SK-N-SH treated with all-trans-retinoic acid at 6 μM for 48 hours (cell line): Measurements from ENCODE around the gene KRTAP17-1.

Source experiments
- ATAC-seq: fragments of 200-7000 bp; cut with Tn5 transposase; 3 replicates; pipeline ENCODE4 v1.9.1; 2020; ENCODE audit warnings: mild to moderate bottlenecking, moderate library complexity
- ARNTL ChIP-seq: fragments of 450-650 bp; formaldehyde crosslinking; IDR thresholded peaks from 2 replicates; pipeline ENCODE4 v1.5.0; 2020; ENCODE audit warnings: low read depth, mild to moderate bottlenecking, moderate library complexity, borderline replicate concordance
- CSDC2 ChIP-seq: fragments of 250-450 bp; sonication (Bioruptor Pico); IDR thresholded peaks from 2 replicates; pipeline ENCODE4 v1.5.0; 2020; ENCODE audit warnings: mild to moderate bottlenecking, moderate library complexity
- CSRNP3 ChIP-seq: fragments of 250-450 bp; sonication (Bioruptor Pico); IDR thresholded peaks from 2 replicates; pipeline ENCODE4 v1.5.1; 2021; ENCODE audit warnings: mild to moderate bottlenecking, moderate library complexity
- GLIS3 ChIP-seq: fragments of 250-450 bp; sonication (Bioruptor Pico); IDR thresholded peaks from 2 replicates; pipeline ENCODE4 v1.5.0; 2020; ENCODE audit warnings: mild to moderate bottlenecking, moderate library complexity
- ISL1 ChIP-seq: fragments of 250-450 bp; sonication (Bioruptor Pico); IDR thresholded peaks from 2 replicates; pipeline ENCODE4 v2.1.2; 2022; ENCODE audit warnings: mild to moderate bottlenecking, moderate library complexity
- OSR1 ChIP-seq: fragments of 250-450 bp; sonication (Bioruptor Pico); IDR thresholded peaks from 2 replicates; pipeline ENCODE4 v1.8.0; 2022; ENCODE audit warnings: moderate library complexity, mild to moderate bottlenecking, inconsistent platforms
- PATZ1 ChIP-seq: fragments of 250-450 bp; sonication (Bioruptor Pico); IDR thresholded peaks from 2 replicates; pipeline ENCODE4 v1.8.0; 2020; ENCODE audit warnings: mild to moderate bottlenecking, moderate library complexity, borderline replicate concordance
- POU6F1 ChIP-seq: fragments of 250-450 bp; sonication (Bioruptor Pico); IDR thresholded peaks from 2 replicates; pipeline ENCODE4 v1.8.0; 2021; ENCODE audit warnings: low read depth, mild to moderate bottlenecking, moderate library complexity, borderline replicate concordance
- PPARA ChIP-seq: fragments of 250-450 bp; sonication (Bioruptor Pico); IDR thresholded peaks from 2 replicates; pipeline ENCODE4 v1.5.0; 2020; ENCODE audit warnings: mild to moderate bottlenecking, borderline replicate concordance
- RARB ChIP-seq: fragments of 250-450 bp; sonication (Bioruptor Pico); IDR thresholded peaks from 2 replicates; pipeline ENCODE4 v1.8.0; 2021; ENCODE audit warnings: mild to moderate bottlenecking, moderate library complexity
- SNAI2 ChIP-seq: fragments of 250-450 bp; sonication (Bioruptor Pico); IDR thresholded peaks from 2 replicates; pipeline ENCODE4 v1.5.0; 2020; ENCODE audit warnings: mild to moderate bottlenecking, moderate library complexity
- TCF4 ChIP-seq: fragments of 250-450 bp; sonication (Bioruptor Pico); IDR thresholded peaks from 2 replicates; pipeline ENCODE4 v1.8.0; 2021; ENCODE audit warnings: mild to moderate bottlenecking, moderate library complexity, borderline replicate concordance
- TOX ChIP-seq: fragments of 250-450 bp; sonication (Bioruptor Pico); IDR thresholded peaks from 2 replicates; pipeline ENCODE4 v1.8.0; 2021; ENCODE audit warnings: mild to moderate bottlenecking, moderate library complexity, borderline replicate concordance
- TSHZ2 ChIP-seq: fragments of 250-450 bp; sonication (Bioruptor Pico); IDR thresholded peaks from 2 replicates; pipeline ENCODE4 v1.5.0; 2020; ENCODE audit warnings: mild to moderate bottlenecking, moderate library complexity
- ZC3H10 ChIP-seq: fragments of 250-450 bp; sonication (Bioruptor Pico); IDR thresholded peaks from 2 replicates; pipeline ENCODE4 v1.5.1; 2021; ENCODE audit warnings: mild to moderate bottlenecking, moderate library complexity
- ZFP3 ChIP-seq: fragments of 250-450 bp; sonication (Bioruptor Pico); IDR thresholded peaks from 2 replicates; pipeline ENCODE4 v1.5.0; 2020; ENCODE audit warnings: mild to moderate bottlenecking, moderate library complexity
- ZFP30 ChIP-seq: fragments of 450-650 bp; formaldehyde crosslinking; IDR thresholded peaks from 2 replicates; pipeline ENCODE4 v1.5.0; 2022; ENCODE audit warnings: mild to moderate bottlenecking, moderate library complexity
- ZNF565 ChIP-seq: fragments of 450-650 bp; formaldehyde crosslinking; conservative IDR thresholded peaks from 2 replicates; pipeline ENCODE4 v1.5.0; 2020; ENCODE audit warnings: low read depth, mild to moderate bottlenecking, moderate library complexity
- ZNF70 ChIP-seq: fragments of 450-650 bp; formaldehyde crosslinking; IDR thresholded peaks from 2 replicates; pipeline ENCODE4 v1.5.0; 2020; ENCODE audit warnings: mild to moderate bottlenecking, moderate library complexity
- ZNF8 ChIP-seq: fragments of 450-650 bp; formaldehyde crosslinking; IDR thresholded peaks from 2 replicates; pipeline ENCODE4 v1.5.0; 2020; ENCODE audit warnings: mild to moderate bottlenecking, moderate library complexity

The KRTAP17-1 gene

GRCh38 chr17:41334385-41335305 is 19.1 kb upstream of the KRTAP17-1 start:
- TF ChIP-seq PPARA (CRISPR knock-in tag) (no peak), ZNF565 (no peak), ZNF8 (no peak), GLIS3 (CRISPR knock-in tag) (no peak), ZFP3 (no peak), ARNTL (CRISPR knock-in tag) (no peak), OSR1 (CRISPR knock-in tag) (no peak), ZC3H10 (CRISPR knock-in tag) (no peak), TSHZ2 (CRISPR knock-in tag) (no peak), PATZ1 (CRISPR knock-in tag) (no peak), TOX (CRISPR knock-in tag) (no peak), ISL1 (CRISPR knock-in tag) (no peak), CSRNP3 (CRISPR knock-in tag) (no peak), TCF4 (CRISPR knock-in tag) (no peak), POU6F1 (no peak), ZFP30 (CRISPR knock-in tag) (no peak), ZNF70 (CRISPR knock-in tag) (no peak), RARB (CRISPR knock-in tag) (no peak)
- no peak for ATAC-seq

GRCh38 chr17:41333836-41334235 is 18.3 kb upstream of the KRTAP17-1 start:
- ATAC-seq = no peak
- no peak for TF ChIP-seq PPARA (CRISPR knock-in tag)

- TF ChIP-seq PATZ1 (CRISPR knock-in tag) = no peak
- TF ChIP-seq TCF4 (CRISPR knock-in tag) = no peak
- TF ChIP-seq CSDC2 (CRISPR knock-in tag) = no peak
- TF ChIP-seq ZFP3 = no peak
- TF ChIP-seq SNAI2 = no peak
- TF ChIP-seq, all 23 proteins: peak for 0
- no peak for ATAC-seq
Measured at GRCh38 chr17:41333098-41333497, 17.6 kb upstream of the KRTAP17-1 start.
